HepG2 (cell line): Measurements from ENCODE around the gene GK. TPM values are rescaled to one million over a fixed set of nuclear protein-coding genes. Genes with fewer than 3 reads are reported as not detected.

Experiments
- ATAC-seq: fragments of 200-7000 bp; cut with Tn5 transposase; 3 replicates; pipeline ENCODE4 v1.9.1; 2020; ENCODE audit warnings: mild to moderate bottlenecking, moderate library complexity
- BruUV-seq: library from RNA; stranded (reverse); fragments of 400-500 nt; replicated peaks from 2 replicates; lab custom pipeline; 2021; lab: Mats Ljungman, UMichigan
- CTCF ChIA-PET: fragments of 300-600 bp; formaldehyde crosslinking; extraction: SDS; loops from one replicate; lab custom pipeline; 2021; ENCODE audit warnings: low total read pairs, inconsistent platforms, low intra/inter-chr PET ratio; lab: Yijun Ruan, JAX
- POLR2A ChIA-PET: fragments of 350-600 bp; sonication (Branson Sonifier 250); formaldehyde crosslinking; loops from one replicate; lab custom pipeline; 2020; ENCODE audit warnings: antibody characterized with exemption, inconsistent platforms; lab: Yijun Ruan, JAX
- DNase-seq: peaks from one replicate; pipeline ENCODE4 v3.0.0-alpha.2; 2015; ENCODE audit warnings: low spot score
- FAIRE-seq: peaks from 3 replicates; lab custom pipeline; 2011; peaks lifted over from hg19 to GRCh38; lab: Jason Lieb, UNC
- H2AFZ ChIP-seq: one replicate; pipeline ENCODE4 v1.6.1; 2011; ENCODE audit warnings: low read length, inconsistent platforms
- H3K27ac ChIP-seq: fragments of 300-600 bp; 3 replicates; pipeline ENCODE4 v1.8.0; 2011; ENCODE audit warnings: mixed run types, mild to moderate bottlenecking, mixed read lengths, low read length, inconsistent platforms; ENCODE audit not compliant: insufficient read depth; ENCODE audit errors: extremely low read length
- H3K27me3 ChIP-seq, 2 experiments: fragments of 200-600 bp in 1 of 2; 2 replicates in 1 of 2; 3 replicates in 1 of 2; pipeline versions ENCODE4 v1.6.0 to v1.8.0; 2011; ENCODE audit warnings: low read length in 2 of 2, mild to moderate bottlenecking in 2 of 2, moderate library complexity in 2 of 2, inconsistent platforms in 1 of 2; ENCODE audit not compliant: insufficient read depth in 2 of 2, control insufficient read depth in 1 of 2
- H3K36me3 ChIP-seq, 2 experiments: fragments of 200-600 bp in 1 of 2; replicated peaks in 1 of 2; 2 replicates in 1 of 2; 3 replicates in 1 of 2; pipeline versions ENCODE4 v1.5.1 to v1.8.0; 2011; ENCODE audit warnings: low read length in 2 of 2, inconsistent platforms in 1 of 2; ENCODE audit not compliant: insufficient read depth in 2 of 2, control insufficient read depth in 1 of 2
- H3K4me1 ChIP-seq: 2 replicates; pipeline ENCODE4 v1.5.1; 2012; ENCODE audit warnings: low read length, inconsistent platforms; ENCODE audit not compliant: insufficient read depth
- H3K4me2 ChIP-seq: 2 replicates; pipeline ENCODE4 v1.6.0; 2011; ENCODE audit warnings: low read depth, low read length, inconsistent platforms
- H3K4me3 ChIP-seq, 3 experiments: fragments of 200-600 bp in 1 of 3; sonication (generic), shearing (Covaris generic) in 1 of 3; replicated peaks in 1 of 3; 2 replicates each; pipeline ENCODE4 v1.5.1; 2011 to 2016; ENCODE audit warnings: low read length in 3 of 3, inconsistent platforms in 2 of 3, low read depth in 2 of 3, mild to moderate bottlenecking in 2 of 3, control low read depth in 1 of 3, mixed read lengths in 1 of 3; ENCODE audit not compliant: insufficient read depth in 1 of 3
- H3K79me2 ChIP-seq: one replicate; pipeline ENCODE4 v1.6.1; 2011; ENCODE audit warnings: low read length, inconsistent platforms; ENCODE audit not compliant: insufficient read depth
- H3K9ac ChIP-seq: 2 replicates; pipeline ENCODE4 v1.6.0; 2011; ENCODE audit warnings: mild to moderate bottlenecking, low read depth, low read length, inconsistent platforms; ENCODE audit not compliant: insufficient read depth
- H3K9me3 ChIP-seq: 2 replicates; pipeline ENCODE4 v1.5.1; 2012; ENCODE audit warnings: mild to moderate bottlenecking, low read length
- H4K20me1 ChIP-seq: 2 replicates; pipeline ENCODE4 v1.6.0; 2011; ENCODE audit warnings: inconsistent platforms, mild to moderate bottlenecking, low read length, moderate library complexity; ENCODE audit not compliant: insufficient read depth
- AKAP8 ChIP-seq: sonication (generic); formaldehyde crosslinking; IDR thresholded peaks from 2 replicates; pipeline ENCODE4 v1.5.1; 2020; ENCODE audit warnings: mild to moderate bottlenecking, missing genetic modification reagents
- CHCHD3 ChIP-seq: sonication (generic); formaldehyde crosslinking; IDR thresholded peaks from 2 replicates; pipeline ENCODE4 v1.8.0; 2022; ENCODE audit warnings: mild to moderate bottlenecking, missing genetic modification reagents, moderate library complexity
- GFI1 ChIP-seq: sonication (generic); formaldehyde crosslinking; IDR thresholded peaks from 2 replicates; pipeline ENCODE4 v1.5.0; 2020; ENCODE audit warnings: missing genetic modification reagents, mild to moderate bottlenecking, borderline replicate concordance
- JUND ChIP-seq: sonication (generic); formaldehyde crosslinking; IDR thresholded peaks from 2 replicates; pipeline ENCODE4 v1.8.0; 2022; ENCODE audit warnings: mild to moderate bottlenecking, missing genetic modification reagents
- KDM5B ChIP-seq: sonication (generic); formaldehyde crosslinking; IDR thresholded peaks from 2 replicates; pipeline ENCODE4 v1.4.0; 2020; ENCODE audit warnings: missing genetic modification reagents, mild to moderate bottlenecking, borderline replicate concordance
- PAF1 ChIP-seq: IDR thresholded peaks from 2 replicates; pipeline ENCODE4 v1.6.1; 2016; ENCODE audit warnings: missing genetic modification reagents, missing compliant biosample characterization
- PLRG1 ChIP-seq: fragments of 450-650 bp; conservative IDR thresholded peaks from 2 replicates; pipeline ENCODE4 v1.6.1; 2016
- POLR2G ChIP-seq: fragments of 200-400 bp; formaldehyde crosslinking; IDR thresholded peaks from 2 replicates; pipeline ENCODE4 v1.6.1; 2018; ENCODE audit warnings: mild to moderate bottlenecking, low read depth, low read length, moderate library complexity
- RBM22 ChIP-seq: fragments of 200-400 bp; formaldehyde crosslinking; optimal IDR thresholded peaks from 2 replicates; pipeline ENCODE3; 2017; ENCODE audit warnings: mild to moderate bottlenecking, low read length, moderate library complexity
- SIN3B ChIP-seq: fragments of 150-350 bp; IDR thresholded peaks from 2 replicates; pipeline ENCODE4 v1.6.1; 2014; ENCODE audit warnings: low read length
- THYN1 ChIP-seq: sonication (generic); formaldehyde crosslinking; IDR thresholded peaks from 2 replicates; pipeline ENCODE4 v1.8.1; 2023; ENCODE audit warnings: low read depth, mild to moderate bottlenecking, moderate library complexity, missing genetic modification reagents, borderline replicate concordance
- ZFY ChIP-seq: sonication (generic); formaldehyde crosslinking; IDR thresholded peaks from 2 replicates; pipeline ENCODE4 v1.4.0; 2020; ENCODE audit warnings: missing genetic modification reagents
- ZNF101 ChIP-seq: sonication (generic); formaldehyde crosslinking; IDR thresholded peaks from 2 replicates; pipeline ENCODE4 v1.4.0; 2020; ENCODE audit warnings: mild to moderate bottlenecking, low read depth, missing genetic modification reagents, borderline replicate concordance
- ZNF251 ChIP-seq: sonication (generic); formaldehyde crosslinking; IDR thresholded peaks from 2 replicates; pipeline ENCODE4 v1.9.0; 2021; ENCODE audit warnings: mild to moderate bottlenecking, missing genetic modification reagents
- ZNF30 ChIP-seq: sonication (generic); formaldehyde crosslinking; IDR thresholded peaks from 2 replicates; pipeline ENCODE4 v1.5.0; 2020; ENCODE audit warnings: mild to moderate bottlenecking, missing genetic modification reagents
- ZNF34 ChIP-seq: sonication (generic); formaldehyde crosslinking; IDR thresholded peaks from 2 replicates; pipeline ENCODE4 v1.4.0; 2020; ENCODE audit warnings: mild to moderate bottlenecking, missing genetic modification reagents, borderline replicate concordance
- ZNF773 ChIP-seq: sonication (generic); formaldehyde crosslinking; IDR thresholded peaks from 2 replicates; pipeline ENCODE4 v1.4.0; 2020; ENCODE audit warnings: missing genetic modification reagents, borderline replicate concordance
- WGBS: methylation state at CpG from one replicate; pipeline ENCODE4 v1.1.6; 2017; ENCODE audit warnings: low lambda C conversion rate; 5-methylcytosine and 5-hydroxymethylcytosine counted together
- in situ Hi-C: cut with HindIII; loops from 2 replicates; pipeline ENCODE4 v1.10.0; 2017; ENCODE audit warnings: low pct_unique_long_range_greater_than_20kb; ENCODE audit not compliant: extremely low pct_ligation_motif_present
- intact Hi-C: fragments of 100-400 bp; cut with micrococcal nuclease; formaldehyde crosslinking; loops from one replicate; pipeline ENCODE4 v1.10.0; 2022; ENCODE audit not compliant: unreplicated experiment
- polyA plus RNA-seq, 8 experiments: library from polyadenylated mRNA; depleted of rRNA in 3 of 8; stranded (reverse) in 7 of 8; unstranded in 1 of 8; fragments of >200 nt; fragmentation: Illumina TruSeq in 4 of 8; extraction: Trizol in 4 of 8; gene quantifications; 2 replicates each; pipeline versions ENCODE4 v1.2.1 to v1.2.3, GENCODE V29; 2011 to 2016; ENCODE audit warnings: low read depth in 4 of 8, missing spikeins in 1 of 8, mixed read lengths in 1 of 8; ENCODE audit not compliant: insufficient read depth in 1 of 8
- total RNA-seq, 5 experiments: library from RNA; depleted of rRNA; stranded (reverse); fragments of >200 nt; fragmentation: Illumina TruSeq; extraction: Trizol; gene quantifications; 2 replicates each; pipeline ENCODE4 v1.2.3, GENCODE V29; 2016; ENCODE audit warnings: low read depth in 1 of 5
- TF ChIP-seq, protein P1 (sequence below): sonication (generic); formaldehyde crosslinking; IDR thresholded peaks from 2 replicates; pipeline ENCODE4 v1.4.0; 2020; ENCODE audit warnings: low read depth, missing genetic modification reagents
- TF ChIP-seq, protein P2 (sequence below): sonication (generic); formaldehyde crosslinking; IDR thresholded peaks from 2 replicates; pipeline ENCODE4 v1.4.0; 2020; ENCODE audit warnings: missing genetic modification reagents

The GK gene
- total and polyA plus RNA-seq, 2 of the 13 experiments (the other 11 are each of a cell fraction or from before 2014, with no cell fraction given), result 64.2 to 265 TPM

DNA sequence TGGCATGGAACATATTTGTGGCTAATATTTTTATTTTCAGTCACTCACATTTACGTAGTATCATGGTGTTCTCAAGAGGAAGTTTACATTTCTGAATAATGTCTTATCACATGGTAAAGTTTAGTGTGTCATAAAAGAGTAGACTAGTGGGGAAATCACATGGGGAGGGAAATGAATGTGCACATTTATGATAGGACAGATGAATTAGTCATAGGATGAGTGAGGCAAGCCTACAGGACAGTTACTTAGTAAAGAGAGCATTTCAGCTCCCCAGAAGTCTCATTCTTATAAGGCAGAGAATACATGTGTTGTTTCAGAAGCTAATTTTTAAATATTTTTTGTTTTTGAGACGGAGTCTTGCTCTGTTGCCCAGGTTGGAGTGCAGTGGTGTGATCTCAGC is 6.2 kb downstream of the GK start (continued):
- TF ChIP-seq, protein P1, sequence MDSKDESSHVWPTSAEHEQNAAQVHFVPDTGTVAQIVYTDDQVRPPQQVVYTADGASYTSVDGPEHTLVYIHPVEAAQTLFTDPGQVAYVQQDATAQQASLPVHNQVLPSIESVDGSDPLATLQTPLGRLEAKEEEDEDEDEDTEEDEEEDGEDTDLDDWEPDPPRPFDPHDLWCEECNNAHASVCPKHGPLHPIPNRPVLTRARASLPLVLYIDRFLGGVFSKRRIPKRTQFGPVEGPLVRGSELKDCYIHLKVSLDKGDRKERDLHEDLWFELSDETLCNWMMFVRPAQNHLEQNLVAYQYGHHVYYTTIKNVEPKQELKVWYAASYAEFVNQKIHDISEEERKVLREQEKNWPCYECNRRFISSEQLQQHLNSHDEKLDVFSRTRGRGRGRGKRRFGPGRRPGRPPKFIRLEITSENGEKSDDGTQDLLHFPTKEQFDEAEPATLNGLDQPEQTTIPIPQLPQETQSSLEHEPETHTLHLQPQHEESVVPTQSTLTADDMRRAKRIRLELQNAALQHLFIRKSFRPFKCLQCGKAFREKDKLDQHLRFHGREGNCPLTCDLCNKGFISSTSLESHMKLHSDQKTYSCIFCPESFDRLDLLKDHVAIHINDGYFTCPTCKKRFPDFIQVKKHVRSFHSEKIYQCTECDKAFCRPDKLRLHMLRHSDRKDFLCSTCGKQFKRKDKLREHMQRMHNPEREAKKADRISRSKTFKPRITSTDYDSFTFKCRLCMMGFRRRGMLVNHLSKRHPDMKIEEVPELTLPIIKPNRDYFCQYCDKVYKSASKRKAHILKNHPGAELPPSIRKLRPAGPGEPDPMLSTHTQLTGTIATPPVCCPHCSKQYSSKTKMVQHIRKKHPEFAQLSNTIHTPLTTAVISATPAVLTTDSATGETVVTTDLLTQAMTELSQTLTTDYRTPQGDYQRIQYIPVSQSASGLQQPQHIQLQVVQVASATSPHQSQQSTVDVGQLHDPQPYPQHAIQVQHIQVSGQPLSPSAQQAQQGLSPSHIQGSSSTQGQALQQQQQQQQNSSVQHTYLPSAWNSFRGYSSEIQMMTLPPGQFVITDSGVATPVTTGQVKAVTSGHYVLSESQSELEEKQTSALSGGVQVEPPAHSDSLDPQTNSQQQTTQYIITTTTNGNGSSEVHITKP (CRISPR knock-in tag), result no peak
- TF ChIP-seq ZNF251 (CRISPR knock-in tag), result no peak
- no peak for TF ChIP-seq JUND (CRISPR knock-in tag)
- TF ChIP-seq ZNF34 (CRISPR knock-in tag), result no peak
- no peak for TF ChIP-seq ZNF773 (CRISPR knock-in tag)
- no peak for TF ChIP-seq GFI1 (CRISPR knock-in tag)
- no peak for TF ChIP-seq CHCHD3 (CRISPR knock-in tag)
- no peak for TF ChIP-seq THYN1 (CRISPR knock-in tag)

DNA sequence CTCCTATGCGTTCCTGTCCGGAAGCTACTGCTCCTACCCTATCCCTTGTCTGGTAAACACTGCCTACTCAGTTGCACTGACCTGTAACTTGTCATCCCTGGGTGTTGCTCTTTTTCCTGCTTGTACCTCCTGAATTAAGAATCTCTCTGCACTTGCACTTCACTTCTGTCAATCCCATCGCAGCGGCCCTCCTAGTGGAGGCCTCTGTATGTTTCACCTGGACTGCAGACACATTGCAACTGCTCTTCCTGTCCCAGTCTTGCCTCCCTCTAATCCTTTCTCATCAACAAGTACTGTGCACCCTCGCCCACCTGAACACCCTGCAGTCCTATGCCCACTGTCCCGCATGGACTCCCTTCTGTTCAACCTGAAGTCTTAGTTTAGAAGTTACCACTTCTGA is 8.0 kb downstream of the GK start:
- Histone ChIP-seq H3K9ac (no peak overlapping the region), H3K79me2 (peaks cover 36% of the 10 kb centered on the region), H3K27me3 (no peaks in the 10 kb centered on the region), H3K4me1 (peaks cover 48% of the 10 kb centered on the region), H3K27ac (no peak overlapping the region), H3K36me3 (no peaks in the 10 kb centered on the region; a peak in 1 of 5 replicates), H2AFZ (no peak overlapping the region), H3K9me3 (no peaks in the 10 kb centered on the region), H3K4me2 (0 out of 2 replicates have a peak overlapping the region, but pooled peaks have one; percentile 11), H4K20me1 (0 out of 2 replicates have a peak, but pooled peaks cover 9% of the 10 kb centered on the region), H3K4me3 (no peak overlapping the region)
- in situ Hi-C loops (no loop called here), intact Hi-C loops (no loop called here)
- ATAC-seq, result peak; percentile 75
- POLR2A ChIA-PET, result interaction anchor here (0.7 to 2.8 kb wide), 2 partner anchors 9 to 10 kb away, joined by 3 to 9 read pairs; no protein-coding TSS in a partner anchor
- WGBS, result 99% methylated on average over 6 of the region's 6 CpGs
- no peak for DNase-seq
- FAIRE-seq, result no peak
- CTCF ChIA-PET, result no interaction called here
- BruUV-seq, result no TSS peak
- TF ChIP-seq PAF1 (CRISPR knock-in tag) (0 out of 2 replicates have a peak, but pooled peaks have one; percentile 51), ZNF101 (CRISPR knock-in tag) (no peak), ZNF30 (CRISPR knock-in tag) (no peak), PLRG1 (no peak), ZFY (no peak), SIN3B (no peak), POLR2G (peak; percentile 70), KDM5B (no peak), RBM22 (peak; percentile 28), AKAP8 (CRISPR knock-in tag) (0 out of 2 replicates have a peak, but pooled peaks have one; percentile 32)
- TF ChIP-seq, protein P2, sequence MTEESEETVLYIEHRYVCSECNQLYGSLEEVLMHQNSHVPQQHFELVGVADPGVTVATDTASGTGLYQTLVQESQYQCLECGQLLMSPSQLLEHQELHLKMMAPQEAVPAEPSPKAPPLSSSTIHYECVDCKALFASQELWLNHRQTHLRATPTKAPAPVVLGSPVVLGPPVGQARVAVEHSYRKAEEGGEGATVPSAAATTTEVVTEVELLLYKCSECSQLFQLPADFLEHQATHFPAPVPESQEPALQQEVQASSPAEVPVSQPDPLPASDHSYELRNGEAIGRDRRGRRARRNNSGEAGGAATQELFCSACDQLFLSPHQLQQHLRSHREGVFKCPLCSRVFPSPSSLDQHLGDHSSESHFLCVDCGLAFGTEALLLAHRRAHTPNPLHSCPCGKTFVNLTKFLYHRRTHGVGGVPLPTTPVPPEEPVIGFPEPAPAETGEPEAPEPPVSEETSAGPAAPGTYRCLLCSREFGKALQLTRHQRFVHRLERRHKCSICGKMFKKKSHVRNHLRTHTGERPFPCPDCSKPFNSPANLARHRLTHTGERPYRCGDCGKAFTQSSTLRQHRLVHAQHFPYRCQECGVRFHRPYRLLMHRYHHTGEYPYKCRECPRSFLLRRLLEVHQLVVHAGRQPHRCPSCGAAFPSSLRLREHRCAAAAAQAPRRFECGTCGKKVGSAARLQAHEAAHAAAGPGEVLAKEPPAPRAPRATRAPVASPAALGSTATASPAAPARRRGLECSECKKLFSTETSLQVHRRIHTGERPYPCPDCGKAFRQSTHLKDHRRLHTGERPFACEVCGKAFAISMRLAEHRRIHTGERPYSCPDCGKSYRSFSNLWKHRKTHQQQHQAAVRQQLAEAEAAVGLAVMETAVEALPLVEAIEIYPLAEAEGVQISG (CRISPR knock-in tag), result no peak
